ENCODE measurements around the gene HECW1.

DNA sequence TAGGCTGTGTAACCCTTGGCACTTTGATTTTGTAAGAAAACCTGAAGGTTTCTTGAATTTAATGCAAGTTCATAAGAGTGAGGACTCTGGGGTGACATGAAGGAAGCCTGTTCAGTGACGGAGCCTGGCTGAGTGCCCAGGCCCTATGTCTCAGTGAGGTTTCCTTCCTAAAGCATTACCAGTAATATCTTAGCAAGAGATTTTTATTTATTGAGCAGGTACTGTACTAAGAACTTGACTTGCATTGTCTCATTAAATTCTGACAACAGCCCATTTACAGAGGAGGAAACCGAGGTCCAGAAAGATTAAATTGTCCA, 197.2 kb downstream of the HECW1 start:
- TF ChIP-seq ARNT (IDR thresholded peaks at IDR 0.05): no peak
- TF ChIP-seq FOXA1 (IDR thresholded peaks at IDR 0.05): no peak
- no peak for TF ChIP-seq SUZ12 (IDR thresholded peaks at IDR 0.05)
- TF ChIP-seq FOXM1 (IDR thresholded peaks at IDR 0.05; ENCODE audit: borderline replicate concordance): no peak
- TF ChIP-seq HDGF (IDR thresholded peaks at IDR 0.05; ENCODE audit: borderline replicate concordance): no peak
- no peak for TF ChIP-seq BHLHE40 (IDR thresholded peaks at IDR 0.05; ENCODE audit: borderline replicate concordance)

Data from HEK293T (cell line).